HG03565 (cell line): ENCODE results near the gene TNFSF9.
A peak's percentile ranks its signal among the peaks of the same experiment; 100 is the strongest.
"Not testable (repeated sequence)": the region's sequence is repeated elsewhere in the genome, so short reads cannot be mapped to it uniquely, and the experiment has no call there.

ENCODE experiments used
- ATAC-seq: cut with Tn5 transposase; IDR thresholded peaks from one replicate; pipeline ENCODE4 v1.9.1; 2021; ENCODE audit warnings: mild to moderate bottlenecking, moderate library complexity; ENCODE audit not compliant: unreplicated experiment

The TNFSF9 gene

DNA sequence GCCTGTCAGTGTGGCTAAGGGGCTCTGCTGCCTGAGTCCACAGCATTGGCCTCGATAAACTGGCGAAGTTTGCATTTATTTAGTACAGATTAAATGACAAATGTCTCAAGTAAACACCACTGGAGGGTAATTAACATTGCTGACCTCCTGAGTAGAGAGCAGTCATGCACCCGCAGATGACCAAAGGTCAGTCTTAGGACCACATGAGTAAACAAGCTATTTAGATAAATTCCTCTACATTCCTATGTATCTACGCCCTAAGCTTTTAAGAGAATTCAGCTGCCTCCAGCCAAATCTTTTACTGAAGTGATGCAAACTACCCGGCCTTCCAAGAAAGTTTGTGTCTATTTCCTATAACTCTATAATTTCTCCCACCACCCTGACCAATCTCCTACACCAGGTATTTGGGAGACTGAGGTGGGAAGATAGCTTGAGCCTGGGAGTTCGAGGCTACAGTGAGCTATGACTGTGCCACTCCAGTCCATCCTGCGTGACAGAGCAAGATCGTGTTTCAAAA, 37.2 kb downstream of the TNFSF9 start:
- ATAC-seq = no peak

DNA sequence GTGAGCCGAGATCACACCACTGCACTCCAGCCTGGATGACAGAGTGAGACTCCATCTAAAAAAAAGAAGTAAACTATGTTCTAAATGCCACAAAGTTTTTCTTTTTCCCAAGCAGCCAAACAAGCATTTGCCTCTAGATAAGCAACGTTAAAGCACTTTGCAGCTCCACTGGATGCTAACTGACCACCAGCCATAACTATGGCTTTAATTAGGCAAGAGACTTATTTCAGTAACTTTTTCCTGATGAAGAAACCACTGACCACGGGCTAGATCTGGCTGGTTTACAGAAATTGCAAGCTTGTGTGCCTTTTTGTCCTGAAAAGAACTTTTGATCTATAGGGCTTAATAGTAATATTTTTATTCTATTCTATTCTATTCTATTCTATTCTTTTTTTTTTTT, 38.0 kb downstream of the TNFSF9 start:
- ATAC-seq = no peak

- no peak for ATAC-seq
Measured at GRCh38 chr19:6570764-6571163, 39.9 kb downstream of the TNFSF9 start.

DNA sequence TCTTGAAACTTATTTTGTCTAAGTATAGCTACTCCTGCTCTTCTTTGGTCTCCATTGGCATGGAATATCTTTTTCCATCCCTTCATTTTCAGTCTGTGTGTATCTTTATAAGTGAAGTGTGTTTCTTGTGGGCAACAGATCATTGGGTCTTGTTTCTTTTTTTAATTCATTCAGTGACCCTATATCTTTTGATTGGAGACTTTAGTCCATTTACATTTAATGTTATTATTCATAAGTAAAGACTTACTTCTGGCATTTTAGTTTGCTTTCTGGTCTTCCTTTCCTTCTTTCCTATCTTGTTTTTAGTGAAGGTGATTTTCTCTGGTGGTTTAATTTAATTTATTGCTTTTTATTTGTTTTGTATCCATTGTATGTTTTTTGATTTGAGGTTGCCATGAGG, 40.3 kb downstream of the TNFSF9 start:
- ATAC-seq = no peak

GRCh38 chr19:6572217-6572616, 41.4 kb downstream of the TNFSF9 start:
- ATAC-seq = no peak

- ATAC-seq = no peak
Measured at GRCh38 chr19:6573350-6573749, 42.5 kb downstream of the TNFSF9 start.

DNA sequence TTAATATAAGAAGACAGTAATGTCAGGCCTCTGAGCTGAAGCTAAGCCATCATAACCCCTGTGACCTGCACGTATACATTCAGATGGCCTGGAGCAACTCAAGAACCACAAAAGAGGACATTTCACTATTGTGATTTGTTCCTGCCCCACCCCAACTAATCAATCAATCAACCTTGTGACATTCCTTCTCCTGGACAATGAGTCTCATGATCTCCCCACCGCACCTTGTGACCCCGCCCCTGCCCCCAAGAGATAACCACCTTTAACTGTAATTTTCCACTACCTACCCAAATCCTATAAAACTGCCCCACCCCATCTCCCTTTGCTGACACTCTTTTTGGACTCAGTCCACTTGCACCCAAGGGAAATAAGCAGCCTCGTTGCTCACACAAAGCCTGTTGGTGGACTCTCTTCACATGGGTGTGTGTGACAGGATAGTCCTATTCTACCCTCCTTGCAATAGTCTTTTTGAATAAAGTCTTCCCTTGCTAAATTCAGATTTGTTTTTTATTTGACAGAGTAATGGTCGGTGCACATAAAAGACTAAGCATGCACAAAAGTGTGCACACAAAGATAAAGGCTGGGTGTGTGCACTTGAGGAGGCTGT, 46.1 kb downstream of the TNFSF9 start:
- ATAC-seq = no peak

GRCh38 chr19:6577476-6578125, 46.8 kb downstream of the TNFSF9 start:
- peak; percentile 71 for ATAC-seq

GRCh38 chr19:6579450-6580178, 48.8 kb downstream of the TNFSF9 start:
- ATAC-seq = no peak

DNA sequence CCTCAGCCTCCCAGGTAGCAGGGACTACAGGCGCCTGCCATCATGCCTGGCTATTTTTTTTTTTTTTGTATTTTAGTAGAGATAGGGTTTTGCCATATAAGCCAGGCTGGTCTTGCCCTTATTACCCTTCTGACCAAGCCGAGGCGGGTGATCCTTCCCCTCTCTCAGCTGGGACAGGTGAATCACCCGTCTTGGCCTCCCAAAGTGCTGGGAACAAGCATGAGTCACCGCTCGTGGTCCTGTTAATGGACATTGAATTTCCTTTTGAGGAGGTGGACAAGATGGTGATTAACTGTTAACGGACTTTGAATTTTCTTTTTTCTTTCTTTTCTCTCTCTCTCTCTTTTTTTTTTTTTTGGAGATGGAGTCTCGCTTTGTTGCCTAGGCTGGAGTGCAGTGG, 49.5 kb downstream of the TNFSF9 start:
- no peak for ATAC-seq

DNA sequence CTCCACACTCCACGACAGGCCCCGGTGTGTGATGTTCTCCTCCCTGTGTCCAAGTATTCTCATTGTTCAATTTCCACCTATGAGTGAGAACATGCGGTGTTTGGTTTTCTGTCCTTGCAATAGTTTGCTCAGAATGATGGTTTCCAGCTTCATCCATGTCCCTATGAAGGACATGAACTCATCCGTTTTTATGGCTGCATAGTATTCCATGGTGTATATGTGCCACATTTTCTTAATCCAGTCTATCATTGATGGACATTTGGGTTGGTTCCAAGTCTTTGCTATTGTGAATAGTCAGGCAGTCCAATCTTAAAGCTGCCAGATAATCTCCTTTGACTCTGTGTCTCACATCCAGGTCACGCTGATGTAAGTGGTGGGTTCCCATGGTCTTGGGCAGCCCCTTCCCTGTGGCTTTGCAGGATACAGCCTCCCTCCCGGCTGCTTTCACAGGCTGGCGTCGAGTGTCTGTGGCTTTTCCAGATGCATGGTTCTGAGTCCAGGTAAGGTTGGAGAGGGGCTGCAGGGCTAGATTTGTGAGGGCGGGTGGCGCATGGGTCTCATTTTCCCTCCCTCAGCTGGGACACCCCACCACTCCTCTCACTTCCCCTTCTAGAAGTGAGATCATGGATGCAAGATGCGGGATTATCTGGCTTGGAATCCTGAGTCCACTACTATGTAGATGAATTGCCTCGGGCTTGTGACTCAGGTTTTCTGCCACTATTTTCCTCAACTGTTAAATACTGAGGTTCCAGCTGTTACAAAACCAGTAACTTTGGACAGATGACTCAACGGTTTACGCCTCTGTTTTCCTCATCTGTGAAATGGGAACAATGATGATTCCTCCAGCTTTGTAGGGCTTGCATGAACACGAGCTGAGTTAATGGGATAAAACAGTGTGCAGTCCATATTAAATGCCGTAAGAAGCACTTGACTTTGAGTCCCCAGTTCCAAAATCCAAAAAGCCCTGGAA, 52.0 kb downstream of the TNFSF9 start:
- not testable (repeated sequence) for ATAC-seq
